ENCODE results near the gene GGCT.

DNA sequence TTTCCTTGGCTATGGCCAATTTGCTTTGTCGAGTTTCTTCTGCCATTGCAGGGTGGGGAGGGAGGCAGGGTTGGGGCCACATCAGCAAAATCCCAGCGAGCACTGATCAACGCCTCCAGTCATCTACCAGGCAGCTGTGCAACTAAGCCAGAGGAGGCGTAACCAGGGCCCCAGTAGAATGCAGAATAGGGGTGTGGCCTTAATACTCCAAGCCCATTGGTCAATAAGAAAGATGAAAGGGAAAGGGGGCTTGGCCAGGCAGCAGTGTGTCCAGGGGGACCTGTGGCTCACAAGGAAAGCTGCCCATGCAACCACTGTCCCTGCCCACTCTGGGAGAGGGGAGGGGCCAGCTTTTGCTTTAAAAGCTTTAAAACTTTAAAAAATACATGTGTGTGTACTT, 21.5 kb upstream of the GGCT start:
- TF ChIP-seq, protein P1, sequence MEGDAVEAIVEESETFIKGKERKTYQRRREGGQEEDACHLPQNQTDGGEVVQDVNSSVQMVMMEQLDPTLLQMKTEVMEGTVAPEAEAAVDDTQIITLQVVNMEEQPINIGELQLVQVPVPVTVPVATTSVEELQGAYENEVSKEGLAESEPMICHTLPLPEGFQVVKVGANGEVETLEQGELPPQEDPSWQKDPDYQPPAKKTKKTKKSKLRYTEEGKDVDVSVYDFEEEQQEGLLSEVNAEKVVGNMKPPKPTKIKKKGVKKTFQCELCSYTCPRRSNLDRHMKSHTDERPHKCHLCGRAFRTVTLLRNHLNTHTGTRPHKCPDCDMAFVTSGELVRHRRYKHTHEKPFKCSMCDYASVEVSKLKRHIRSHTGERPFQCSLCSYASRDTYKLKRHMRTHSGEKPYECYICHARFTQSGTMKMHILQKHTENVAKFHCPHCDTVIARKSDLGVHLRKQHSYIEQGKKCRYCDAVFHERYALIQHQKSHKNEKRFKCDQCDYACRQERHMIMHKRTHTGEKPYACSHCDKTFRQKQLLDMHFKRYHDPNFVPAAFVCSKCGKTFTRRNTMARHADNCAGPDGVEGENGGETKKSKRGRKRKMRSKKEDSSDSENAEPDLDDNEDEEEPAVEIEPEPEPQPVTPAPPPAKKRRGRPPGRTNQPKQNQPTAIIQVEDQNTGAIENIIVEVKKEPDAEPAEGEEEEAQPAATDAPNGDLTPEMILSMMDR (IDR thresholded peaks at IDR 0.05) = no peak
- TF ChIP-seq ZFX (IDR thresholded peaks at IDR 0.05; ENCODE audit: borderline replicate concordance) = no peak
